Muscle of leg (tissue), 11 donors: ENCODE data around the gene WDR27. TPM values are rescaled to one million over a fixed set of nuclear protein-coding genes. Genes with fewer than 3 reads are reported as not detected.

ENCODE experiments used
- DNase-seq: peaks from one replicate; pipeline ENCODE4 v3.0.0; 2013
- H3K27ac ChIP-seq: one replicate; pipeline ENCODE4 v1.5.1; 2013; ENCODE audit warnings: mild to moderate bottlenecking, low read length, control low read depth
- H3K27me3 ChIP-seq: one replicate; pipeline ENCODE4 v1.6.1; 2013; ENCODE audit warnings: low read length; ENCODE audit not compliant: control insufficient read depth, insufficient read depth
- H3K36me3 ChIP-seq: one replicate; pipeline ENCODE4 v1.6.1; 2013; ENCODE audit warnings: low read length; ENCODE audit not compliant: control insufficient read depth, insufficient read depth
- H3K4me1 ChIP-seq: one replicate; pipeline ENCODE4 v1.6.1; 2013; ENCODE audit warnings: low read length; ENCODE audit not compliant: control insufficient read depth, insufficient read depth
- H3K4me3 ChIP-seq: one replicate; pipeline ENCODE4 v1.5.1; 2013; ENCODE audit warnings: low read length, control low read depth
- H3K9me3 ChIP-seq: replicated peaks from 2 replicates; pipeline ENCODE4 v1.6.1; 2013; ENCODE audit warnings: low read depth, low read length; ENCODE audit not compliant: control insufficient read depth
- WGBS: methylation state at CpG from one replicate; pipeline ENCODE4 v1.1.5; 2013; ENCODE audit warnings: missing lambda C conversion rate; ENCODE audit not compliant: insufficient coverage; 5-methylcytosine and 5-hydroxymethylcytosine counted together
- polyA plus RNA-seq, 8 donors: library from polyadenylated mRNA; unstranded; fragments of 120-200 nt; gene quantifications; one replicate each; pipeline versions ENCODE4 v1.2.1 to v1.2.3, GENCODE V29; 2013; ENCODE audit warnings: inconsistent platforms in 1 of 8, low replicate concordance in 1 of 8; ENCODE audit not compliant: insufficient read length in 8 of 8, insufficient read depth in 1 of 8
- total RNA-seq: library from RNA; stranded (reverse); fragments of 120-200 nt; gene quantifications from one replicate; pipeline ENCODE4 v1.2.4, GENCODE V29; 2013

WDR27 gene
- total and polyA plus RNA-seq, 9 donors = 21.5 to 49.4 (median 30.3) TPM

DNA sequence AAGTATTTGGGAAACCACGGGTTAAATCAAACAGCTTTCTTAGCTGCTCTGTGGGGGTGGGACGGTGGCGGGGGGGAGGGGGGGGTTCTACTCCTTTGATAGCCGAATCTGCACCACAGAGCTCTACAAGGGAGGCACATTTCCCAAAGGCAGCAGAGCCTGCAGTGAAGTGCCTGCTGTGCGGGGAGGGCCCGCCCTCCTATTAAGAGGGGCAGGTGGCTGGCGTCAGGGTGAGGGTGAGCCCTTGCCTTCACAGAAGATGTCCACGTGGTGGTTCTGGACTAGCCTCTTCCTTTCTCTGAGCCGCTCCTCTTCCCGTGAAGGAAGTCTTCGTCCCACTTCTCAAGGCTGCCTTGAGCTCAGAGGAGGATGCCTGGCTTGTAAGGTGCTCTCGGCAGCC is 273.3 kb downstream of the WDR27 start:
- H3K4me3 ChIP-seq = no peak overlapping the region
- 40% methylated on average over 8 of the region's 12 CpGs for WGBS
- peak overlapping the region; percentile 31 for H3K27ac ChIP-seq
- H3K27me3 ChIP-seq = no peaks in the 10 kb centered on the region
- DNase-seq = no peak
- H3K36me3 ChIP-seq = no peaks in the 10 kb centered on the region
- peaks cover 10% of the 10 kb centered on the region for H3K4me1 ChIP-seq
- peaks cover 20% of the 10 kb centered on the region for H3K9me3 ChIP-seq

DNA sequence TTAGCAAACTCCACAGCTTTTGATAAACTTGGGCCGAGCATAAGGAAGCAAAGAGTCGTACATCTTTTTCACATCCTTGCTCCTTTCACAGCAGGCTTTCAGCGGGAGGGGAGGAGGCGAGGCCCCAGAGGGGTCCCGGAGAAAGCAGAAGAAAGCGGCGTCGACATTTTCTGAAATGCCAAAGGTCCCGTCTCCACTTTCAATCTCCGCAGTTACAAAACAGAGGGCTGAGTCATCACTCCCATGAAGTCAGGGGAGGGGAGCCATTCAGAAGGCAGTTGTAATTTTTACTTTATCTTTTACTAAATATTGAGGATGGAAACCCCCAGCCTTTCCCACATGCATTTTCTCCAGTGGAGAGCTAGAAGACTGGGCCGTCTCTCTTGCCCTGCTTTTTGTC is 274.0 kb downstream of the WDR27 start:
- Histone ChIP-seq H3K27ac (peak overlapping the region; percentile 69), H3K36me3 (no peaks in the 10 kb centered on the region), H3K9me3 (peaks cover 17% of the 10 kb centered on the region), H3K27me3 (no peaks in the 10 kb centered on the region), H3K4me3 (no peak overlapping the region), H3K4me1 (peaks cover 10% of the 10 kb centered on the region)
- WGBS = 25% methylated on average over 2 of the region's 11 CpGs
- DNase-seq = peak; percentile 87

GRCh38 chr6:169426611-169427010 is 275.2 kb downstream of the WDR27 start:
- 79% methylated on average over 6 of the region's 10 CpGs for WGBS
- Histone ChIP-seq H3K4me1 (peaks cover 10% of the 10 kb centered on the region), H3K36me3 (no peaks in the 10 kb centered on the region), H3K4me3 (no peak overlapping the region), H3K27ac (no peak overlapping the region), H3K9me3 (peaks cover 13% of the 10 kb centered on the region), H3K27me3 (no peaks in the 10 kb centered on the region)
- no peak for DNase-seq

DNA sequence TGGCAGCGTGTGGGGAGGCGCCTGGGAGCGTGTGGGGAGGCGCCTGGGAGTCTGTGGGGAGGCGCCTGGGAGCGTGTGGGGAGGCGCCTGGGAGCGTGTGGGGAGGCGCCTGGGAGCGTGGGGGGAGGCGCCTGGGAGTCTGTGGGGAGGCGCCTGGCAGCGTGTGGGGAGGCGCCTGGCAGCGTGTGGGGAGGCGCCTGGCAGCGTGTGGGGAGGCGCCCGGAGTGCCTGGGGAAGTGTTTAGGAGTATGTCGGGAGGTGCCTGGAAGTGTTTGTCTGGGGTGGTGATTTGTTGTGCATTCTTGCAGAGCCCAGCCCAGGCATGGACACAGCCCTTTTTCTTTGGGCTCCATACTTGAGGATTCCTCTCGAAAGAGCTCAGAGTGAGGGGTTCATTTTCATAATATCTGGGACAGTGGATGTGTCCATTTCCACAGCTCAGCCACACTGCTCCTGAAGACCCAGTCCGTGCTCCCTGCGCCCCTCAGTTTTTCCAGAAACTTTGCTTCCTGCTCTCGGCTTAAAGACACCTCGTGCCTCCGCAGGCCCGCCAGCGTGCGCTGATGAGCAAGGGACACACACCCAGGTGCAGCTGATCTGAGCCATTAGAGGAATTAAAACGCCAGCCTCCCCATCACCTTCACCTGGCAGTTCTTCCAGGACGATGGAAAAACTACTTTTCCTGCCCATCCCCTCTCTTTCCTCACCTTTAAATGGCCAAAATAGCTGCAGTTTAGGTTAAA is 276.0 kb downstream of the WDR27 start:
- Histone ChIP-seq H3K36me3 (no peaks in the 10 kb centered on the region), H3K4me1 (peaks cover 10% of the 10 kb centered on the region), H3K9me3 (peaks cover 7% of the 10 kb centered on the region), H3K4me3 (no peak overlapping the region), H3K27me3 (no peaks in the 10 kb centered on the region), H3K27ac (no peak overlapping the region)
- 89% methylated on average over 16 of the region's 31 CpGs for WGBS
- DNase-seq = no peak

- no peak overlapping the region for H3K27ac ChIP-seq
- no peaks in the 10 kb centered on the region for H3K27me3 ChIP-seq
- no peak overlapping the region for H3K4me3 ChIP-seq
- peak; percentile 56 for DNase-seq
- 90% methylated on average over 20 of the region's 24 CpGs for WGBS
- peaks cover 10% of the 10 kb centered on the region for H3K4me1 ChIP-seq
- no peaks in the 10 kb centered on the region for H3K36me3 ChIP-seq
- no peaks in the 10 kb centered on the region for H3K9me3 ChIP-seq
Observed at GRCh38 chr6:169424821-169425240, 277.0 kb downstream of the WDR27 start.

- no peak for DNase-seq
- H3K4me3 ChIP-seq = no peak overlapping the region
- H3K27me3 ChIP-seq = no peaks in the 10 kb centered on the region
- H3K9me3 ChIP-seq = no peaks in the 10 kb centered on the region
- no peak overlapping the region for H3K27ac ChIP-seq
- H3K4me1 ChIP-seq = peaks cover 10% of the 10 kb centered on the region
- WGBS = 88% methylated on average over 21 of the region's 28 CpGs
- H3K36me3 ChIP-seq = no peaks in the 10 kb centered on the region
Observed at GRCh38 chr6:169424149-169424804, 277.6 kb downstream of the WDR27 start.

DNA sequence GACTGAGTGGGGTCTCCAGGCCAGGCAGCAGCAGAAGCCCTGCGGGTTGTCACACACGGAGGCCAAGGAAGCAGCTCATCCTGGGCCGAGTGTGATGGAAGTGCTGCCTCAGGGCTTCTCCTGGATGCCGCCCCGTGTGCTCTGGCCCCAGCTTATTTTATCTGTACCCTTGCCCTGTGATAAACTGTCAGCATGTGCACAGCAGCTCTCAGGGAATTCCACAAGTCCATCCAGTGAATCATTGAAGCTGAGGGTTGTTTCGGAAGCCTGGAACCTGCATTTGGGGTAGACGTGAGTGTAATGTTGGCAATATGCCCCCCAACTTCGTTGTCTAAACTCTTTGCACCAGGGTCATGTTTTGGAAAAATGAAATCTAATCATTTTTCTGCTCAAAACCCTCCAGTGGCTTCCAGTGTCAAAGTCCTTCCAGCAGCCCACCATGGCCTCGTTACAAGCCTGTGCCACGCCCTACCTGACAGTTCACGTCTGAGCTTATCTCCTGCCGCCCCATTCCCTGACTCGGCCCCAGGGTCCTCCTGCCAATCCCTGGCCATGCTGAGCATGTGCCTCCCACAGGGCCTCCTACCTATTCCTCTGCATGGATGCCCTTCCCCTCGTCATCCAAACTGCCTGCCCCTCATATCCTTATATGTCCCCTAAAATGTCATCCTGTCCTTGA is 280.1 kb downstream of the WDR27 start:
- Histone ChIP-seq H3K4me3 (no peak overlapping the region), H3K36me3 (no peaks in the 10 kb centered on the region), H3K27ac (no peak overlapping the region), H3K9me3 (no peaks in the 10 kb centered on the region), H3K27me3 (no peaks in the 10 kb centered on the region), H3K4me1 (no peaks in the 10 kb centered on the region)
- WGBS = 95% methylated on average over 11 of the region's 14 CpGs
- DNase-seq = no peak

GRCh38 chr6:169420912-169421543 is 280.8 kb downstream of the WDR27 start:
- no peak overlapping the region for H3K27ac ChIP-seq
- no peak for DNase-seq
- H3K4me1 ChIP-seq = no peaks in the 10 kb centered on the region
- WGBS = 57% methylated on average over 8 of the region's 15 CpGs
- no peak overlapping the region for H3K4me3 ChIP-seq
- no peaks in the 10 kb centered on the region for H3K9me3 ChIP-seq
- H3K27me3 ChIP-seq = no peaks in the 10 kb centered on the region
- H3K36me3 ChIP-seq = no peaks in the 10 kb centered on the region

DNA sequence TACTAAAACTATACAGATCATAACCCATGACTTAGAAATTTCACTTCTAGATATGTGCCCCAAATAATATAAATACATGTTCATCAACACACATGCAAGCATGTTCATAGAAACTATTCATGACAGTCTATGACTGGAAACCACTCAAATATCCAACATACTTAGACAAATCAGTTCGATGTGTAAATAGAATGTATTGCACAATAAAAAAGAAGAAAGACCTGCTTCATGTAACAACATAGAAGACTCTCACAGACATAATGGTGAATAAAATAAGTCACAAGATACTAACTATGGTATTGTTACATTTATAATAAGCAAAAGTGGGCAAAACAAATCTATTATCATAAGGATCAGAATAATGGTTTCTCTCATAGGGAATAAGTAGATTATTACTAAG is 284.7 kb downstream of the WDR27 start:
- Histone ChIP-seq H3K4me1 (no peaks in the 10 kb centered on the region), H3K36me3 (no peaks in the 10 kb centered on the region), H3K4me3 (no peak overlapping the region), H3K27ac (no peak overlapping the region), H3K9me3 (peaks cover 16% of the 10 kb centered on the region), H3K27me3 (no peaks in the 10 kb centered on the region)
- DNase-seq = no peak
- WGBS = no CpG with 5 or more reads among the region's 1 CpG

DNA sequence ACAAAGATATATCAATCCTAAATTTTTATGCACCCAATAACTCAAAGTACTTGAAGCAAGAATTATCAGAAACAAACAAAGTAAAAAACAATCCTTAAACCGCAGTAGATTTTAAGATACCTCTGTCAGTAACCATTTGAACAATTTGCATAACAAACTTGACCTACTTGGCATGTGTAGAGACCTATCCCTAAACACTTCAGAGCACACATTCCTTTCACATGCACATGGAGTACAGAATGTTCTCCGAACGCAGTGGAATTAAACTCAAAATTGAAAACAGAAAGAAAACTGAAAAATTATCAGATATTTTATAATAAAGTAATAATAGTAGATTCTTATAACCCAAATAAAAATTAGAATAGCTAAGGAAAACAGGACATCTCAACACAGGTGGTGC is 285.6 kb downstream of the WDR27 start:
- Histone ChIP-seq H3K36me3 (no peaks in the 10 kb centered on the region), H3K27ac (no peak overlapping the region), H3K9me3 (peaks cover 16% of the 10 kb centered on the region), H3K4me3 (no peak overlapping the region), H3K4me1 (no peaks in the 10 kb centered on the region), H3K27me3 (no peaks in the 10 kb centered on the region)
- WGBS = no CpG with 5 or more reads among the region's 3 CpGs
- no peak for DNase-seq
